HFFc6 (cell line): ENCODE data around the gene SMG7. TPM values are rescaled to one million over a fixed set of nuclear protein-coding genes. Genes with fewer than 3 reads are reported as not detected.

ENCODE experiments used
- DNase-seq: peaks from one replicate; pipeline ENCODE4 v3.0.0-alpha.2; 2018
- H3K27ac Mint-ChIP-seq: 2 replicates; pipeline ENCODE4 v1.8.0; 2020; ENCODE audit warnings: mild to moderate bottlenecking, mixed read lengths
- H3K27me3 Mint-ChIP-seq: 2 replicates; pipeline ENCODE4 v1.8.0; 2021; ENCODE audit warnings: mild to moderate bottlenecking, moderate library complexity, mixed read lengths; ENCODE audit not compliant: insufficient read depth
- H3K36me3 Mint-ChIP-seq: 2 replicates; pipeline ENCODE4 v1.8.0; 2021; ENCODE audit warnings: low read depth, mixed read lengths
- H3K4me1 Mint-ChIP-seq: 2 replicates; pipeline ENCODE4 v1.8.0; 2020; ENCODE audit warnings: low read depth, mixed read lengths
- H3K4me3 Mint-ChIP-seq: 2 replicates; pipeline ENCODE4 v1.8.0; 2020; ENCODE audit warnings: mild to moderate bottlenecking, moderate library complexity, mixed read lengths
- H3K9me3 Mint-ChIP-seq: 2 replicates; pipeline ENCODE4 v1.8.0; 2020; ENCODE audit warnings: mild to moderate bottlenecking, mixed read lengths
- total RNA-seq, 6 experiments: library from RNA; stranded (reverse); fragmentation: NEBNext Ultra II Directional; extraction: Animal tissue kit (Norgen Biotek cat#: 25700); gene quantifications; 2 replicates in 1 of 6; 3 replicates in 5 of 6; pipeline ENCODE4 v1.2.3, GENCODE V29; 2021
- TF ChIP-seq, protein P1 (sequence below): fragments of 200-600 bp; sonication (generic); IDR thresholded peaks from 2 replicates; pipeline ENCODE4 v1.5.0; 2021; ENCODE audit warnings: antibody characterized with exemption, mild to moderate bottlenecking

Gene SMG7
- total RNA-seq, 6 experiments from 2014 or later: 49.5 to 63.6 (median 55.5) TPM

DNA sequence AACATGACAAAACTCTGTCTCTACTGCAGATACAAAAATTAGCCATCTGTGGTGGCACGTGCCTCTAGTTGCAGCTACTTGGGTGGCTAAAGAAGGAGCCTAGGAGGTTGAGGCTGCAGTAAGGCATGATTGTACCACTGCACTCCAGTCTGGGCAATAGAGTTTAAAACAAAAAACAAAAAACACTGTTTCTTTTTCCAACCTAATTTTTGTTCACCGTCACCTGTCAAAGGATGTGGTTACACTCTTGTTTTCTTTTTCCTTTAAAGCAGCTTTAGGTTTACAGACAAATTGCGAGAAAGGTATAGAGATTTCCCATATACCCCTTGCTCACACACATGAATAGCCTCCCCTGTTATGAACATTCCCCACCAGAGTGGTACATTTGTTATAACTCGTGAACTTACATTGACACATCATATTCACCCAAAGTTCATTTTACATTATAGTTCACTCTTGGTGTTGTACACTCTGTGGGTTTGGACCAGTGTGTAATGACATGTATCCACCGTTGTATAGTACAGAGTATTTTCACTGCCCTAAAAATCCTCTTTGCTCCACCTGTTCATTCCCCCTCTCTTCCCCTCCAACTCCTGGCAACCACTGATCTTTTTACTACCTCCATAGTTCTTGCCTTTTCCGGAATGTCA lies 26.2 kb downstream of the SMG7 start:
- Mint-ChIP-seq H3K9me3 (no peaks in the 10 kb centered on the region), H3K27me3 (no peaks in the 10 kb centered on the region), H3K4me3 (no peak overlapping the region), H3K4me1 (peaks cover 39% of the 10 kb centered on the region), H3K27ac (no peak overlapping the region), H3K36me3 (no peaks in the 10 kb centered on the region)
- no peak for DNase-seq
- TF ChIP-seq, protein P1, sequence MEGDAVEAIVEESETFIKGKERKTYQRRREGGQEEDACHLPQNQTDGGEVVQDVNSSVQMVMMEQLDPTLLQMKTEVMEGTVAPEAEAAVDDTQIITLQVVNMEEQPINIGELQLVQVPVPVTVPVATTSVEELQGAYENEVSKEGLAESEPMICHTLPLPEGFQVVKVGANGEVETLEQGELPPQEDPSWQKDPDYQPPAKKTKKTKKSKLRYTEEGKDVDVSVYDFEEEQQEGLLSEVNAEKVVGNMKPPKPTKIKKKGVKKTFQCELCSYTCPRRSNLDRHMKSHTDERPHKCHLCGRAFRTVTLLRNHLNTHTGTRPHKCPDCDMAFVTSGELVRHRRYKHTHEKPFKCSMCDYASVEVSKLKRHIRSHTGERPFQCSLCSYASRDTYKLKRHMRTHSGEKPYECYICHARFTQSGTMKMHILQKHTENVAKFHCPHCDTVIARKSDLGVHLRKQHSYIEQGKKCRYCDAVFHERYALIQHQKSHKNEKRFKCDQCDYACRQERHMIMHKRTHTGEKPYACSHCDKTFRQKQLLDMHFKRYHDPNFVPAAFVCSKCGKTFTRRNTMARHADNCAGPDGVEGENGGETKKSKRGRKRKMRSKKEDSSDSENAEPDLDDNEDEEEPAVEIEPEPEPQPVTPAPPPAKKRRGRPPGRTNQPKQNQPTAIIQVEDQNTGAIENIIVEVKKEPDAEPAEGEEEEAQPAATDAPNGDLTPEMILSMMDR: no peak

DNA sequence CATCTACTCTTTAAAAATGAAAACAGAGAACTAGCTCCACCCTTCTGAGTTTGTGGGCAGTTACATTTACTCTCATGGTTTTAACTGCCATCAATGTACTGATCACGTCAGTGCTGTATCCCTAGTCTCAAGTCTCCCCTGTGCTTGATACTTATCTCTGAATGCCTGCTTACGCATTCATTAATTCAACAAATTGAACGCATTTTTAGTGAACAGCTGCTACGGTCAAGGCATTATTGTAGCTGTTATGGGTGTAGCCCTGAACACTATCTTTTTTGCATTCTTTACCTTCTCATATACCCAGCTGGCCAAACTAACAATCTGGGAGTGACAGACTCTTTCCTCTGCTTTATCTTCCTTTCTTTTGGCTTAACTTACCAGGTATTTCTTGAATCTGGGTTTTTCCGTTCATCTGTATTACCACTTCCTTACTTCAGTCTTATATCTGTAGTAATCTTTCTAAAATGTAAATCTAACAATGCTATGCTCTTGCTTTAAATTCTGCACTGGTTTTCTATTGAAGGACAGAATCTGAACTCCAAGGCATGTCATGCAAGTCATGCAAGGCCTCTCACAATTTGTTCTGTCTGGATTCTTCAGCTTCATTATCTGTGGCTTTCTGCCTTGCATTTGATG lies 33.3 kb downstream of the SMG7 start:
- Mint-ChIP-seq H3K4me1 (peaks cover 11% of the 10 kb centered on the region; the same call in 1 of the 2 replicates), H3K4me3 (no peak overlapping the region), H3K27me3 (no peaks in the 10 kb centered on the region), H3K36me3 (no peaks in the 10 kb centered on the region), H3K9me3 (no peaks in the 10 kb centered on the region), H3K27ac (no peak overlapping the region)
- TF ChIP-seq, protein P1: no peak
- no peak for DNase-seq

DNA sequence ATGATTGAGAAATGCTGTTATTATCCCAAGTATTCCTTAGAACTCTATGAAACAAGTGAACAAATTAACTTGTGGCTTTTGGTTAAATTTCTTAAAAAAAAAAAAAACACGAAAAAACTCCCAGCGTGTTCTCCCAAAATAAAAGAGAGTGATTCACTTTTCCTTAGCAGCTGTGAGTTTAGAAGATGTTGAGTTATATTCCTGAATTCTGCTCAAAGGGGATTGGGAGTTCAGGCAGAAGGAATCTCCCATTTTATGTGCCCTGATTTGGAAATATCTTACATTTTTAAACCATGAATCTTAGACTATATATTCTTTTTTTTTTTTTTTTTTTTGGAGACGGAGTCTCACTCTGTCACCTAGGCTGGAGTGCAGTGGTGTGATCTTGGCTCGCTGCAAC lies 34.3 kb downstream of the SMG7 start:
- DNase-seq: peak; percentile 22
- Mint-ChIP-seq H3K27me3 (no peaks in the 10 kb centered on the region), H3K9me3 (no peaks in the 10 kb centered on the region), H3K4me1 (peaks cover 15% of the 10 kb centered on the region), H3K27ac (no peak overlapping the region; the same call in 1 of the 2 replicates), H3K4me3 (no peak overlapping the region), H3K36me3 (no peaks in the 10 kb centered on the region)
- TF ChIP-seq, protein P1: no peak

GRCh38 chr1:183508694-183509093 lies 36.4 kb downstream of the SMG7 start:
- DNase-seq: no peak
- no peaks in the 10 kb centered on the region for H3K27me3 Mint-ChIP-seq
- TF ChIP-seq, protein P1: no peak
- H3K27ac Mint-ChIP-seq: no peak overlapping the region
- peaks cover 13% of the 10 kb centered on the region for H3K4me1 Mint-ChIP-seq
- H3K36me3 Mint-ChIP-seq: no peaks in the 10 kb centered on the region
- no peaks in the 10 kb centered on the region for H3K9me3 Mint-ChIP-seq
- no peak overlapping the region for H3K4me3 Mint-ChIP-seq

DNA sequence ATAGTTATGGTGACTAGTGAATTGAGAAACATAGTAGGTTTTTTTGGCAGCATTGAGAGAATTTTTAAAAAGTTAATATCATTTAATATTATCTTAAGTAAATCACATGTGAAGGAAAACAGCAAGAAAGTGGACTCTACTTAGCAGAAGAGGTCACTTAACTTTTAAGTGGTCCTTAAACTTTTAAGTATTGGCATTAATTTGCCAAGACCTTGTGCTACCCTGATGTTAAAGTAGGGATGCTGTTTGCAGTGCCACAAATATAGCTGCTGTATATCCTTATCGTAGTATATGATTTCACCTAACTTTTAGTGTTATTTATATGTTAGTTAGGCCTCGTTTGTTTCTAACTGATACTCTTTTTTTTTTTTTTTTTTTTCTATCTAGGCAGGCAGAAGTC lies 40.2 kb downstream of the SMG7 start:
- Mint-ChIP-seq H3K9me3 (no peaks in the 10 kb centered on the region), H3K36me3 (peaks cover 14% of the 10 kb centered on the region), H3K27me3 (no peaks in the 10 kb centered on the region), H3K4me3 (no peak overlapping the region), H3K4me1 (peaks cover 45% of the 10 kb centered on the region), H3K27ac (no peak overlapping the region)
- no peak for DNase-seq
- TF ChIP-seq, protein P1: no peak
